ENCODE measurements around the gene ACKR3.

DNA sequence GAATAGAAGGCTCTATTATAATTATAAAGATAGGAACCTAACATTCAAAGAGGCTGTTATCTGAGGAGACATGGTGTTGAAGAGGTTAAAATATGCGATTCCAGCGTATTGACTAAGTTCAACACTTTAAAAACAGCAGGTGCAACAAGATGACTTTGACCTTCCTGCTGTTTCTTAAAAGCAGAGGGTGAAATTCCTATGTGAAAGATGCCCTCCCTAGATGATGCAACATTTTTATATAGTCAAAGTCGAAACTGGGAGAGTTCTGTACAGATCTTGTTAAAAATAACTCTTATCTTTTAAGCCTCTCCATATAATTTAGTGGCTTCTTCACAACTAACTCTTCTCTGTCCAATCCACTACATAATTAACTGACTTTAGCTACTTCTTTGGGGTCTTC lies 4.4 kb upstream of the ACKR3 start:
- TF ChIP-seq, protein P1, sequence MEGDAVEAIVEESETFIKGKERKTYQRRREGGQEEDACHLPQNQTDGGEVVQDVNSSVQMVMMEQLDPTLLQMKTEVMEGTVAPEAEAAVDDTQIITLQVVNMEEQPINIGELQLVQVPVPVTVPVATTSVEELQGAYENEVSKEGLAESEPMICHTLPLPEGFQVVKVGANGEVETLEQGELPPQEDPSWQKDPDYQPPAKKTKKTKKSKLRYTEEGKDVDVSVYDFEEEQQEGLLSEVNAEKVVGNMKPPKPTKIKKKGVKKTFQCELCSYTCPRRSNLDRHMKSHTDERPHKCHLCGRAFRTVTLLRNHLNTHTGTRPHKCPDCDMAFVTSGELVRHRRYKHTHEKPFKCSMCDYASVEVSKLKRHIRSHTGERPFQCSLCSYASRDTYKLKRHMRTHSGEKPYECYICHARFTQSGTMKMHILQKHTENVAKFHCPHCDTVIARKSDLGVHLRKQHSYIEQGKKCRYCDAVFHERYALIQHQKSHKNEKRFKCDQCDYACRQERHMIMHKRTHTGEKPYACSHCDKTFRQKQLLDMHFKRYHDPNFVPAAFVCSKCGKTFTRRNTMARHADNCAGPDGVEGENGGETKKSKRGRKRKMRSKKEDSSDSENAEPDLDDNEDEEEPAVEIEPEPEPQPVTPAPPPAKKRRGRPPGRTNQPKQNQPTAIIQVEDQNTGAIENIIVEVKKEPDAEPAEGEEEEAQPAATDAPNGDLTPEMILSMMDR (conservative IDR thresholded peaks at IDR 0.05; ENCODE audit: low read length): no peak
- TF ChIP-seq EZH2phosphoT487 (IDR thresholded peaks at IDR 0.05; ENCODE audit: borderline replicate concordance): no peak
